T1000 (cell line): ENCODE data around the gene TMEM170B.

Experiments
- DNase-seq: peaks from one replicate; lab custom pipeline; 2025; ENCODE audit warnings: mixed read lengths; lab: John Stamatoyannopoulos, UW

Gene TMEM170B

DNA sequence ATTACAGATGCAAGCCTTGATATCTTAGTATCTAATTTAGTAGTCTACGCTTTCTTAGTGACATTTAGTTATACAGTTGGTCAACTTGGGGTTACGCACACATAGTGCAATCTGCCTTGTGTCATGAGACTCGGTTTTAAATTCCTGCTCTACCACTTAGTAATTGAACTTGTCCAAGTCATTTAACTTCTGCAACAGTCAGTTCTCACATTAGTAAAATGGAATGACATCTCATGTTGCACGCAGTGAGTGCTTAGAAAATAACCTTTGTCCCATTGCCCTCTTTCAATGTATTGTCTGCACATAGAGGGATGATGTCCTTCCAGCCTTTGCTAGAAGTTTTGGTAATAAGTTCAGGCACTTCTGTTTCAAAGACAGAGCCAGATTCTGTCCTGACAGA lies 48.6 kb downstream of the TMEM170B start:
- no peak for DNase-seq

DNA sequence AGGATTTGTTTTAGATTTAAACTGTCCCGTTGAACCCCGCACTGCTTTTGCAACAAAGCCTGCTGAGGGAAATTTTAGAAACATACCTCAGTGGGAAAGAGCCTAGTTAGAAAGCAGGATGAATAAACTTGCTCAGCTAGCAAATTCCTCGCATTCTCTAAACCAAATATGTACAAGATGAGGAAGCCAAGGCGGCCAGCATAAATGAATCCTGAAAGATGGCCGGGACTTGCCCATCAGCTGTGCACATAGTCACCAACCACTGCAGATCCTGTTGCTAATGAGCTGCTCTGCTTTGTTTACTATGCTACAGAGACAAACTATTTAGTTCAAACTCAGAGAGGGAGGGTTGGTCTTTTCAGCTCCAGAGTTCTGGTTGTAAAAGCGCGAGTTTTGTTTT lies 49.0 kb downstream of the TMEM170B start:
- peak; percentile 4 for DNase-seq

GRCh38 chr6:11589261-11589660 lies 51.7 kb downstream of the TMEM170B start:
- no peak for DNase-seq

GRCh38 chr6:11592294-11592906 lies 54.9 kb downstream of the TMEM170B start:
- no peak for DNase-seq

- DNase-seq, result no peak
Measured at GRCh38 chr6:11593096-11593495, 55.5 kb downstream of the TMEM170B start.

DNA sequence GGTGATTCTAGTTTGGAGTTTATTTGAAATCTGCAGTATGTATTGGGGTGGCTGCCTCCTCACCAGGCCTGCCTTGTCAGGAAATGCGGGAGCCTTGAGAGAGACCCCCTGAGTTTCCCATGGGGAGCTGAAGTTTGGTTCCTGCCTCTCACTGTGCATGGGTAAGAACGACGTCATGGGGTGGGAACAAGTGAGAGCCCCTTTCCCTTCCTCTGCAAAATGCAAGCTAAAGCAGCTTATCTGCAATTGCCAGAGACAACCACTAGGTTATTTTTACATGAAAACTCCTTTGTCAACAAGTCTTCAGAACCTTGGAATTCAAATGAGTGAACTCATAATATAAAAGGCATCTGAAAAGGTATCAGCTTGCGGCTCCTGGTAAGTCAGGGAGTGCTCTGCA lies 58.4 kb downstream of the TMEM170B start:
- DNase-seq, result no peak

DNA sequence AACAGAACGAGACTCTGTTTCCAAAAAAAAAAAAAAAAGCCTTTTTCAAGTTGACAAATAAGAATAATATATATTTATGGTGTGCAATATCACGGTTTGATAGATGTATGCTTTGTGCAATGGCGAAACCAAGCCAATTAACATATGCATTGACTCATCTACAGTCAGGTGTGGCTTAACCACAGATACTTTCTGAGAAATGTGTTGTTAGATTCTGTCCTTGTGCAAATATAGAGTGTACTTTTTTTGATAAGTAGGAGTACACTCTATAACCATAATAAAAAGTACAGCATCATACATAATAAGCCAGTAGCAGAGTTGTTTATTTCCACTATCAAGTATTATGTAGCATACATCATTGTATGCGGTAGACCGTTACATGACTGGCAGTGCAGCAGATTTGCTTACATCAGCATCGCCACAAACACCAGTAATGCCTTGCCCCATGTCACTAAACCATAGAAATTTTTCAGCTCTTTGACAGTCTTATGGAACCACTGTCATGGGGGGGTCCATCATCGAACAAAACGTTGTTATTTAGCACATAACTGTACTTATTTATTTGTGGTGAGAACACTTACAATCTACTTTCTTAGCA lies 59.2 kb downstream of the TMEM170B start:
- no peak for DNase-seq

- DNase-seq, result no peak
Measured at GRCh38 chr6:11598687-11599086, 61.1 kb downstream of the TMEM170B start.

- no peak for DNase-seq
Measured at GRCh38 chr6:11600251-11600650, 62.7 kb downstream of the TMEM170B start.

DNA sequence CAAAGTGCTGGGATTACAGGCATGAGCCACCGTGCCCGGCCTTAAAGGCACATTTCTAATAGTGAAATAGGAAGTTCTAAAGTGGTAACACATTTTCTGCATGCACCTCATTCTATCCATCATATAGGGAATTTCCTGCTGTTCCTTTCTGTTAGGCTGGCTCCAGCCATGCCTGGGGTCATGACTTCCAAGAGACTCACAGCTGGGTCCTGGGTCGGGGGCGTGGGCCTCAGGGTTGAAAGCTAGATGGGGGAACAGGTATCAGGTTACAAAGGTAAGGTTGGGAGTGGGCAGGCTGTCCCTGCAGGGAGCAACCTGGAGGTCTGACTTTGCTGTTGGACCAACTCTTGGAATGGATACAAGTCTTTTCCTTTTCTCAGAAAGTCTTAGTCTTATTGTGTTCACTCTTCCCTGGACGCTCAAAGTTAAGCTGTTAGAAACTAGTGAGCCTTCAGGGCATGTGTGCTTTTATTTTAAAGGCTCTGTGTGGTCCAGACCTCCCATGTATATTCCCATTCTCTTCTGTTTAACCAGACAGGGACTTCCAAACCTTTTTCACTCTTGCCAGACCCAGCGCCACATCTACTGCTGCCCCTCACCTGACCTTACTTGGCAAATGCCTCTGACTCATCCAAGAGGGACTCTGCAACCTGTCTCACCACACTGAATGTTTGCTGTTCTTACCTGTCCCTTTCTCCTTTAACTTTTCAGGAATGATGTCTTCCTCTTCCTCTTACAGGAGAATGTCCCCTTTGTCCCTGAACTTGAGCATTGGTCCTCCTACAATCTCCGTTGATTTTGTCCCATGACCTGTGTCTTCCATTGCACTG lies 64.4 kb downstream of the TMEM170B start:
- no peak for DNase-seq

DNA sequence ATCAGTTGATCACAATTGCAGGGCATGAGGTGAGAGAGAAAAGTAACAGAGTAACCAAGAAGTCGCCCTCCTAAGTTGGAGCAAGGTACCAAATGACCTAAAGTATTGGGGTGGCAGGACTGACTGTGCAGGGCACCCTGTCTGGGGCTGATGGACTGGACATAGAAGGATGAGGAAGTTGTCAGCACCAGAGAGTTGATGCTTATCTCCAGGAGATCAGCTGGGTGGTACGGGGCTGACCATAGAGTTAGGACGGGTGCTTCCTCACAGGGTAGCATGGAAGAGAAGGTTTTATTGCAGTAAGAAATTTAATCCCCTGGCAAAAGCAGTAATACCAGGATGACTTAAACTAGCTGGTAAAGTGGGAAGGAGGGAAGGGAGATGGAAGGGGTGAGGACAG lies 66.7 kb downstream of the TMEM170B start:
- DNase-seq, result no peak

DNA sequence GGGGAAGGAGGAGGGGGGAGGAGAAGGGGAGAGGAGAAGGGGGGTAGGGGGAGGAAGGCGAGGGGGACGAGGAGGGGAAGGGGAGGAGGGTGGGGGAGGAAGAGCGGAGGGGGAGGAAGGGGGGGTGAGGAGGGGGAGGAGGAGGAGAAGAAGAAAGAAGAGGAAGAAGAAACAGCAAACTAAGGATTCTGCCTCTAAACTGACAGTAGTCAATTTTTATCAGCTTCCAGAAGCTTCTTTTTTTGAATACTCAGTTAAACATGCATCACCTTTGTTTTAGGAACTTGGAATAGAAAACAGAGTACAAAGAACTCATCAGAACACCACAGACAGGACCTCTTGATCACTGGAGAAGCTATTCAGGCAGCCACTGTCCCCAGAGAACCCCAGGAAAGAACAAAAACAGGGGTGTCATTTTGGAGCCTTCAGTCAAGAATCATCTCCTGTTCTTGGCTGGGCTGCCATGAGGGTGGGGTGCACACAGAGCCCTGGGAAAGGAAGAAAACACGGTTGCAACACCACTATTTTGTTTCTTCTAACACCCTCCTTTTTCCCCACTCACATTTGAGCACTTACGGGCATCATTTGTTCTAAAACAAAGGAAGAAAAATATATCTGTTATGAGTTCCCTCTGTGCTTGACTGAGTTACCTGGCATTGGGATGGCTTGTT lies 67.4 kb downstream of the TMEM170B start:
- DNase-seq, result no peak

DNA sequence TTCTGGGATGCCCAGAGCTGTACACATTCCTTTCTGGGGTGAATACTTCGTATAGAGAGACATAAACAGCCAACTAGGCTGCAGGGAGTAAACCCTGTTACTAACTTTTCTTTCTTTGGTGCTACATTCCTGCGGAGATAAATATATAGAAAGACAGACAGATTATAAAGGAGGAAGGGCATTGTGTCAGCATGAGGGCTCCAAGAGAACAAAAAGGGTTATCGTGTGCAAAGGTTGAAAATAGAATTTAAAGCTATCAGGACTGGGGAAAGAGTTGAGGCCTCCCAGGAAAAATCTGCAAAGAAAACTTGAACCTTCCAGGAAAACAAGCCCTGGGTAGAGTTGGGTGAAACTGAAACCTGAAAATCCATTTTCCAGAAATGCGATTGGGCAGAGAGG lies 68.0 kb downstream of the TMEM170B start:
- DNase-seq, result no peak

DNA sequence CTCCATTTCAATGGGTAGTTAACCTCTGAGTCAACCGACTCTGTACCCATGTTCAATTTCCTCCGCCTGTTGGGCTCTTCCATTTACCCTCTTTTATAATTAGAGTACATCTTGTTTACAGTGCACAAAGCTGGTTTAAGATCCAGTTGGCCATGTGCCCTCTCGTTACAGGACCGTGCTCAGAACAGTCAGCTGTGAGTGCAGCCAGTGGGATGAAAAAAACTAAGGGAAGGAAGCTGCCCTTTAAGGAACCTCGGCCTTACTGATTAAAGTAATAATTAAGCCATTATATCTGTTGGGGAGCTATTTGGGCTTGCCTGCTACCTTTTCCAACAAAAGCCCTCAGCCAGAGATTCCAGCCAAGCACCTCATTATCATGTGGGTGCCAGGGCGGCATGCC lies 68.8 kb downstream of the TMEM170B start:
- no peak for DNase-seq

- DNase-seq, result no peak
Measured at GRCh38 chr6:11607383-11607782, 69.8 kb downstream of the TMEM170B start.

- DNase-seq, result no peak
Measured at GRCh38 chr6:11608600-11609323, 71.2 kb downstream of the TMEM170B start.

- peak; percentile 66 for DNase-seq
Measured at GRCh38 chr6:11609324-11610071, 71.9 kb downstream of the TMEM170B start.

- DNase-seq, result no peak
Measured at GRCh38 chr6:11613336-11613735, 75.8 kb downstream of the TMEM170B start.

DNA sequence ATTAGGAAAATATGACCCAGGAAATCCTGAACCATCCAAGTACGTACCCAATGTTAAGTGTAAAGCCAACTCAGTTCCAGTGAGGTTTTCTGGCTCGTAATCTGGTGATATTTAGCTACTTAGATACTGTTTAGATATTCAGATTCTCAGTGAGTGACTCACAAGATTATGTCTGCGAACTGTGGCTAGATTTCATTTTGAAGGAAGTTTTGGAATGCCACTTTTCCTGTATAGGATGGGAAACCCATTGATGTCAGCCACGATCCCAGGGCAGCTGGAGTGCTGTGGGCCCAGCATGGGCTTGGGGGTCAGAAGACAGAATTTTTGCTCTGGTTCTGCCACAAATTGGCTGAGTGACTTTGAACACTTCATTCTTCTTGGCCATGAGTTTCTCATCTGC lies 76.3 kb downstream of the TMEM170B start:
- no peak for DNase-seq

DNA sequence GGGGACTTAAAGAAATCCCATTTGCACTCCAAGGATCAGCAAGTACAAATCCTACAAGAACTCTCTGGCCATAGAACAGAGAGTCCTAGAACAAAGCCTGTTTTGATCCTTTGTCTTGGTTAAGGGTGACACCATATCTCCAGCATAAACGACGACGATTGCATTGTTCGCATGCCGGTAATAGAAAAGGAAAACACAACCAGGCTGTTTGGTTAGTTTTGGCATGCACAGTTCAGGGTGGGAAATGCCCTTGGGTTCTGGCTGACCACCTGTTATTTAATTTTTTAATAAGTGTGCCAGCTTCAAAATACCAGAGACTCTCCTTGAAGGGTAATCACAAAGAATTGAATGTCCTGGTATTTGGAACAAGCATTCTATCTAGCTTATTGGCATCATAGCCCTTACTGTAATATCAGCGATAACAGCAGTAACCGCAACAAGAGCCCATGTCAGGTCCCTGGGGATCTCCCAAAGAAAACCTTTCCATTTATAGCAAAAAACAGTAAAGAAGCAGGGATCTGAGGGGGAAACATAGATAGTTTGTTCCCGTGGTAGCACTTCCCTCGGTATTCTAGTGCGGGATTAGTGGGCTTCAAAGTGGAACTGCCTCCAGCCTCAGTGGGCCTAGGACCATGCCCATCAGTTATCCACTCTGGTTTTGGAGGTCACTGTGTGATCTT lies 77.1 kb downstream of the TMEM170B start:
- no peak for DNase-seq

- no peak for DNase-seq
Measured at GRCh38 chr6:11615214-11615602, 77.7 kb downstream of the TMEM170B start.
